ENCODE measurements around the gene OMA1. TPM values are rescaled to one million over a fixed set of nuclear protein-coding genes. Genes with fewer than 3 reads are reported as not detected.

OMA1 gene
- 12.9 and 21.9 TPM in 2 replicates for total RNA-seq

GRCh38 chr1:58546520-58547308 is at the start of gene OMA1:
TSS of gene OMA1 (minus strand) at chr1:58546726. CDS start at chr1:58539294, 7,432 bp downstream.

GRCh38 chr1:58576727-58577653 is 30.5 kb upstream of the OMA1 start, which contains the start of gene TACSTD2:
TSS of gene TACSTD2 (minus strand) at chr1:58577252. CDS start at chr1:58577156, 96 bp downstream.

Other genes starting within 250 kb of the OMA1 start
- gene TACSTD2, start 30.5 kb upstream of the OMA1 start, total RNA-seq, result under 0.01 and 0.20 TPM in 2 replicates
- 14.7 and 20.9 TPM in 2 replicates for gene MYSM1, start 153.3 kb upstream of the OMA1 start, total RNA-seq
- gene JUN, start 237.3 kb upstream of the OMA1 start, total RNA-seq, result 77.5 and 89.9 TPM in 2 replicates

All from subcutaneous preadipocyte (primary cell).